ENCODE results near the gene RAP1A. TPM values are rescaled to one million over a fixed set of nuclear protein-coding genes. Genes with fewer than 3 reads are reported as not detected.

Gene RAP1A
- polyA plus RNA-seq (2011; rRNA removed) (60.0 and 78.1 TPM in 2 replicates), polyA minus RNA-seq (2011; rRNA and poly(A)+ RNA removed) (16.9 and 29.8 TPM in 2 replicates)

DNA sequence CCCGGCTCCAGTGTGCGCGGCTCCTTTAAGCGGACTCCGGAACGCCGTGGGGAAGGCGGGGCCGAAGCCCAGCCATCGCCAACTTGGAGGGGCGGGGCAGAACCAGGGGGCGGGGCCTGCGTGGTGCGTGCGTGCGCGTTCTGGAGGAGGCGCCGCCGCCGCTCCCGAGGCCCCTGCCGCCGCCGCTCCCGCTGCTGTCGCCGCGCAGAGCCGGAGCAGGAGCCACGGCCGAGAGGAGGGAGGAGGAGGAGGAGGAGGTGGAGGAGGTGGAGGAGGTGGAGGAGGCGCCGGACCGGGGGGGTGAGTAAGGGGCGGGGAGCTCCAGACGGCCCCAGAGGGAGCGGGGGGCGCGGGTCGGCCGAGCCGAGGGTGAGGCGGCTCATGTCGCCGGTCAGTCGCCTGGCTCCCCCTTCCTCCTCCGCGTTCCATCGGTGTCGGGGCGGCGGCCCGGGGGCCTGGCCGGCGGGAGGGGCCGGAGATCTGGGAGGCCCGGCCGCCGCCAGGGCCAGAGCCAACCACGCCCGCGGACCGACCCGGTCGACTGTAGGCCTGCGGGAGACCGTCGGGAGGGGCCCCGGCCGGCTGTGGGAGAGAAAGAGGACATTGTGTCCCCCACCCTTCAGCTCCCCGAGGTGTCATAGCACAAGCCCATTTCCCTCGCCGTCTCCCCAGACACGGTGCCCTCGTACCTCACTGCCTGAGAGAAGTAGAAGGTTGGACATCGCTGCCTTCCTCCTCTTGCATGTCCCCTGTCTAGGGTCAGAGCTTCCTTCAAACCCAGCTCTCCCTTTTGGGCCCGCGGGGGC, at the start of gene RAP1A:
TSS of gene RAP1A (plus strand) at position 155 of the 806 bp plus-strand sequence. CDS start 71,572 bp downstream, outside the sequence.
- peak; percentile 68 for DNase-seq (ENCODE audit: low read depth, low spot score)
- no peaks in the 10 kb centered on the region for H3K27me3 ChIP-seq (ENCODE audit: control insufficient read depth, insufficient read depth, low read length)
- H3K4me3 ChIP-seq (ENCODE audit: low read depth, low read length): peak within 1 kb of the TSS; percentile 95
- TF ChIP-seq, protein P1, sequence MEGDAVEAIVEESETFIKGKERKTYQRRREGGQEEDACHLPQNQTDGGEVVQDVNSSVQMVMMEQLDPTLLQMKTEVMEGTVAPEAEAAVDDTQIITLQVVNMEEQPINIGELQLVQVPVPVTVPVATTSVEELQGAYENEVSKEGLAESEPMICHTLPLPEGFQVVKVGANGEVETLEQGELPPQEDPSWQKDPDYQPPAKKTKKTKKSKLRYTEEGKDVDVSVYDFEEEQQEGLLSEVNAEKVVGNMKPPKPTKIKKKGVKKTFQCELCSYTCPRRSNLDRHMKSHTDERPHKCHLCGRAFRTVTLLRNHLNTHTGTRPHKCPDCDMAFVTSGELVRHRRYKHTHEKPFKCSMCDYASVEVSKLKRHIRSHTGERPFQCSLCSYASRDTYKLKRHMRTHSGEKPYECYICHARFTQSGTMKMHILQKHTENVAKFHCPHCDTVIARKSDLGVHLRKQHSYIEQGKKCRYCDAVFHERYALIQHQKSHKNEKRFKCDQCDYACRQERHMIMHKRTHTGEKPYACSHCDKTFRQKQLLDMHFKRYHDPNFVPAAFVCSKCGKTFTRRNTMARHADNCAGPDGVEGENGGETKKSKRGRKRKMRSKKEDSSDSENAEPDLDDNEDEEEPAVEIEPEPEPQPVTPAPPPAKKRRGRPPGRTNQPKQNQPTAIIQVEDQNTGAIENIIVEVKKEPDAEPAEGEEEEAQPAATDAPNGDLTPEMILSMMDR (IDR thresholded peaks at IDR 0.05; ENCODE audit: low read depth, low read length): no peak
- H3K27ac ChIP-seq (ENCODE audit: low read depth, low read length): peak within 1 kb of the TSS; percentile 25
- CTCF ChIA-PET: interaction anchor here (0.6 to 7.2 kb wide), 6 partner anchors 53 to 1539 kb away, joined by 3 to 42 read pairs (median 5); partner anchors contain the start of gene LRIG2
- no peaks in the 10 kb centered on the region for H3K9me3 ChIP-seq (ENCODE audit: control insufficient read depth, insufficient read depth, low read length)
- POLR2A ChIA-PET: interaction anchor here (0.6 to 1.8 kb wide), 6 partner anchors 19 to 1596 kb away, joined by 3 to 8 read pairs (median 4); no protein-coding TSS in a partner anchor

DNA sequence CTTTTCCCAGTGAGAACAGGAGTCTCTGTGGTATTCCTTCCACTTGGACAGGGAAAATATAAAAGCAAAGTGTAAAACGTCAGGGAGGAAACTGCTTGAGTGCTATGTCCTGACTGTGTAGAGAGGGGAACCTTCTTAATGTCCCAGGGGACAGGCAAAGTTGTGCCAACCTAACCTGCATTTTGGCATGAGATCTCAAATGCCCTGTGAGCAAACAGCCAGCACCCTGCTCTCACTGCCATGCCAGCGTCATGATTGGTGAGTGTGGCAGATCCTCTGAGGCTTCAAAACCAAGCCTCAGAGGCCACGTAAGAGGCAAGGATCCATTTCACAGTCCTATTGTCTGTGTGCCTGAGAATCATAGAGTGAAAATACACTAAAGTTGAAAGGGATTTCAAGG, 49.7 kb upstream of the RAP1A start:
- Histone ChIP-seq H3K27me3 (ENCODE audit: control insufficient read depth, insufficient read depth, low read length) (no peaks in the 10 kb centered on the region), H3K27ac (ENCODE audit: low read depth, low read length) (no peak overlapping the region), H3K9me3 (ENCODE audit: control insufficient read depth, insufficient read depth, low read length) (no peaks in the 10 kb centered on the region), H3K4me3 (ENCODE audit: low read depth, low read length) (no peak overlapping the region)
- CTCF ChIA-PET: no interaction called here
- TF ChIP-seq, protein P1 (IDR thresholded peaks at IDR 0.05; ENCODE audit: low read depth, low read length): no peak
- no peak for DNase-seq (ENCODE audit: low read depth, low spot score)
- POLR2A ChIA-PET: no interaction called here

GRCh38 chr1:111570781-111571181, 48.8 kb upstream of the RAP1A start:
- Histone ChIP-seq H3K27me3 (ENCODE audit: control insufficient read depth, insufficient read depth, low read length) (no peaks in the 10 kb centered on the region), H3K27ac (ENCODE audit: low read depth, low read length) (no peak overlapping the region), H3K9me3 (ENCODE audit: control insufficient read depth, insufficient read depth, low read length) (no peaks in the 10 kb centered on the region), H3K4me3 (ENCODE audit: low read depth, low read length) (no peak overlapping the region)
- ChIA-PET POLR2A (interaction anchor here (0.9 to 1.6 kb wide), 2 partner anchors 29 to 49 kb away, joined by 5 to 8 read pairs; partner anchors contain the start of gene RAP1A), CTCF (interaction anchor here (0.6 to 2.0 kb wide), 2 partner anchors 10 to 63 kb away, joined by 3 to 11 read pairs; no protein-coding TSS in a partner anchor)
- no peak for DNase-seq (ENCODE audit: low read depth, low spot score)
- TF ChIP-seq, protein P1 (IDR thresholded peaks at IDR 0.05; ENCODE audit: low read depth, low read length): 0 out of 2 replicates have a peak, but pooled peaks have one; percentile 25

DNA sequence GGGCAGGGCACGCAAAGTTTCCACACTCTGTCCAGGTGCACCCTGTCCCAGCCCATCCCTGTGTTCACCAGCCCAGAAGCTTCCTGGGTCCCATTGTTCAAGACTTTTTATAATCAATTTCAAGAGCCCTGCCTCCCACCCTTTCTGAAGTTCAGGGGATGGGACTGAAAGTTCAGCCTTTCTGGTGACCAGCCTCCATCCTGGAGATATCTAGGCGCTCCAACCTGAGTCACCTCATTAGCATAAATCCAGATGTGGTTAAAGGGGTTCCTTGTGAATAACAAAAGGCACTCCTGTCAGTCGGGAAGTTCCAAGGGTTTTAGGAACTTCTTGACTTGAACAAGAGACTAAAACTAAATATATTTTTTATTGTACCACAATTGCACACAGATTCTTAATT, 48.4 kb upstream of the RAP1A start:
- POLR2A ChIA-PET: interaction anchor here (0.9 to 1.6 kb wide), 4 partner anchors 8 to 48 kb away, joined by 3 to 8 read pairs (median 5); partner anchors contain the start of gene RAP1A
- DNase-seq (ENCODE audit: low read depth, low spot score): no peak
- Histone ChIP-seq H3K4me3 (ENCODE audit: low read depth, low read length) (no peak overlapping the region), H3K27ac (ENCODE audit: low read depth, low read length) (no peak overlapping the region), H3K9me3 (ENCODE audit: control insufficient read depth, insufficient read depth, low read length) (no peaks in the 10 kb centered on the region), H3K27me3 (ENCODE audit: control insufficient read depth, insufficient read depth, low read length) (no peaks in the 10 kb centered on the region)
- CTCF ChIA-PET: interaction anchor here (0.6 to 2.0 kb wide), 3 partner anchors 8 to 63 kb away, joined by 3 to 11 read pairs (median 4); no protein-coding TSS in a partner anchor
- TF ChIP-seq, protein P1 (IDR thresholded peaks at IDR 0.05; ENCODE audit: low read depth, low read length): no peak
